GM19463 (cell line): ENCODE measurements around the gene MGAT3.

Experiments
- ATAC-seq: cut with Tn5 transposase; IDR thresholded peaks from one replicate; pipeline ENCODE4 v1.9.1; 2021; ENCODE audit warnings: mild to moderate bottlenecking, moderate library complexity; ENCODE audit not compliant: unreplicated experiment

MGAT3 gene

GRCh38 chr22:39428597-39429071 lies 28.2 kb upstream of the MGAT3 start:
- ATAC-seq, result no peak

GRCh38 chr22:39429186-39429585 lies 27.6 kb upstream of the MGAT3 start:
- ATAC-seq, result no peak

- no peak for ATAC-seq
Measured at GRCh38 chr22:39429916-39430575, 26.8 kb upstream of the MGAT3 start.

- no peak for ATAC-seq
Measured at GRCh38 chr22:39430576-39431150, 26.1 kb upstream of the MGAT3 start.

GRCh38 chr22:39431216-39431801 lies 25.5 kb upstream of the MGAT3 start:
- ATAC-seq, result no peak

GRCh38 chr22:39431821-39432251 lies 25.0 kb upstream of the MGAT3 start:
- no peak for ATAC-seq

- no peak for ATAC-seq
Measured at GRCh38 chr22:39432361-39432811, 24.4 kb upstream of the MGAT3 start.

- ATAC-seq, result no peak
Measured at GRCh38 chr22:39433476-39434242, 23.2 kb upstream of the MGAT3 start.

GRCh38 chr22:39434243-39434653 lies 22.6 kb upstream of the MGAT3 start:
- ATAC-seq, result no peak

- no peak for ATAC-seq
Measured at GRCh38 chr22:39434721-39435120, 22.1 kb upstream of the MGAT3 start.

- ATAC-seq, result no peak
Measured at GRCh38 chr22:39435616-39436015, 21.2 kb upstream of the MGAT3 start.

- no peak for ATAC-seq
Measured at GRCh38 chr22:39437791-39438704, 18.8 kb upstream of the MGAT3 start.

- ATAC-seq, result no peak
Measured at GRCh38 chr22:39439170-39439569, 17.6 kb upstream of the MGAT3 start.

- ATAC-seq, result no peak
Measured at GRCh38 chr22:39443398-39443797, 13.4 kb upstream of the MGAT3 start.

GRCh38 chr22:39444247-39444800 lies 12.5 kb upstream of the MGAT3 start:
- no peak for ATAC-seq

- ATAC-seq, result no peak
Measured at GRCh38 chr22:39444937-39445465, 11.8 kb upstream of the MGAT3 start.

GRCh38 chr22:39445678-39446077 lies 11.1 kb upstream of the MGAT3 start:
- ATAC-seq, result no peak

GRCh38 chr22:39446239-39446721 lies 10.5 kb upstream of the MGAT3 start:
- ATAC-seq, result peak; percentile 34

GRCh38 chr22:39448205-39449054 lies 8.4 kb upstream of the MGAT3 start:
- no peak for ATAC-seq
